Nephron (organoid): Measurements from ENCODE around the gene DGCR6.
"Not testable (repeated sequence)": the region's sequence is repeated elsewhere in the genome, so short reads cannot be mapped to it uniquely, and the experiment has no call there.

ENCODE experiments used
- H3K27ac Mint-ChIP-seq, 3 experiments: 2 replicates each; pipeline ENCODE4 v1.8.0; 2020; ENCODE audit warnings: mixed read lengths in 3 of 3, mild to moderate bottlenecking in 2 of 3, moderate library complexity in 1 of 3
- H3K27me3 Mint-ChIP-seq: 2 replicates; pipeline ENCODE4 v1.8.0; 2021; ENCODE audit warnings: low read depth, mild to moderate bottlenecking, moderate library complexity, mixed read lengths
- H3K36me3 Mint-ChIP-seq: 2 replicates; pipeline ENCODE4 v1.8.0; 2020; ENCODE audit warnings: low read depth, mixed read lengths
- H3K4me1 Mint-ChIP-seq: 2 replicates; pipeline ENCODE4 v1.8.0; 2020; ENCODE audit warnings: mixed read lengths
- H3K4me3 Mint-ChIP-seq, 3 experiments: 2 replicates each; pipeline ENCODE4 v1.8.0; 2020; ENCODE audit warnings: mild to moderate bottlenecking in 3 of 3, mixed read lengths in 3 of 3, moderate library complexity in 2 of 3
- H3K9me3 Mint-ChIP-seq: 2 replicates; pipeline ENCODE4 v1.8.0; 2020; ENCODE audit warnings: mixed read lengths
- CTCF ChIP-seq, 3 experiments: fragments of 200-600 bp; sonication (generic); IDR thresholded peaks; one replicate each; pipeline ENCODE4 v1.5.0; 2021; ENCODE audit warnings: antibody characterized with exemption in 3 of 3; ENCODE audit not compliant: unreplicated experiment in 3 of 3

DGCR6 gene

DNA sequence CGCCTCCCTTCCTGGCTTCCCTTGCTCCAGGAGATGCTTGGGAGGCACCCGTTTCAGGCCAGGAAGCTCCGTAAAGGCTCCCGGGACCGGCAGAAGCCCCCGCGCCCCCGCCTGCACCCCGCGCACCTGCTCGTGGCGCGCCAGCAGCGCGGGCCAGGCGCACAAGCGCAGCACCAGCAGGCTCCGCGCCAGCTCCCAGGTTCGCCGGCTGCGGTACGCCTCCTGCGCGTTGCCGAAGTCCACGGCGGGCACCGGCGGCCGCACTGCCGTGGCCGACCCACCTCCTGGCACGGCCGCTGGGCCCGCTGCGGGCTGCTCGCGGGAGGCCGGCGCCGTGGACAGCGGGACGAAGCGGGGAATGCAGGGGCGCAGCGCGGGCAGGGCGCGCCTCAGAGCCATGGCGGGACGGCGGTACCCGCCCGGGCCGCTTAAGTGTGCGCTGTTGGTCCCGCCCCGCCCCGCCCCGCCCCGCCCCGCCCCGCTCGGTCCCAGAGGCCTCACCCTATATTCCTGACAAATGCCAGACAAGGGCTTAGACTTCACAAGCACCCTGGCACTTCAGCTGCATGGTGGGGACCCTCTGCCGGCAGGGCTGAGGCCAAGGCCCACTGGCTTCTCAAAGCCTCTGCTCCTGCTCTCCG lies 29.9 kb downstream of the DGCR6 start, which contains the start of gene PRODH:
Gene PRODH (minus strand): TSS at position 405 of the 641 bp plus-strand sequence. CDS start 6 bp downstream, at position 399.
- Mint-ChIP-seq H3K27me3 (no peaks in the 10 kb centered on the region), H3K27ac (no peak within 1 kb of the TSS), H3K4me3 (no peak within 1 kb of the TSS), H3K4me1 (no peaks in the 10 kb centered on the region), H3K9me3 (no peaks in the 10 kb centered on the region), H3K36me3 (no peaks in the 10 kb centered on the region)
- no peak for TF ChIP-seq CTCF (IDR thresholded peaks at IDR 0.05; ENCODE audit: unreplicated experiment in 3 of 3)

DNA sequence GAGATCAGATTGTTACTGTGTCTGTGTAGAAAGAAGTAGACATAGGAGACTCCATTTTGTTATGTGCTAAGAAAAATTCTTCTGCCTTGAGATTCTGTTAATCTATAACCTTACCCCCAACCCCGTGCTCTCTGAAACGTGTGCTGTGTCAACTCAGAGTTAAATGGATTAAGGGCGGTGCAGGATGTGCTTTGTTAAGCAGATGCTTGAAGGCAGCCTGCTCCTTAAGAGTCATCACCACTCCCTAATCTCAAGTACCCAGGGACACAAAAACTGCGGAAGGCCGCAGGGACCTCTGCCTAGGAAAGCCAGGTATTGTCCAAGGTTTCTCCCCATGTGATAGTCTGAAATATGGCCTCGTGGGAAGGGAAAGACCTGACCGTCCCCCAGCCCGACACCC lies 32.6 kb downstream of the DGCR6 start:
- H3K36me3 Mint-ChIP-seq, H3K9me3 Mint-ChIP-seq, H3K27me3 Mint-ChIP-seq, H3K4me3 Mint-ChIP-seq, H3K27ac Mint-ChIP-seq, H3K4me1 Mint-ChIP-seq: not testable (repeated sequence)

- H3K9me3 Mint-ChIP-seq, H3K4me1 Mint-ChIP-seq, H3K36me3 Mint-ChIP-seq: not testable (repeated sequence)
- Mint-ChIP-seq H3K27me3 (peaks cover 22% of the 10 kb centered on the region), H3K4me3 (peak overlapping the region in 2 of 3 experiments; percentile 34 to 48), H3K27ac (peak overlapping the region in 1 of 3 experiments; percentile 86)
Measured at GRCh38 chr22:18947105-18947504, 41.0 kb downstream of the DGCR6 start.

GRCh38 chr22:18947905-18948304 lies 41.8 kb downstream of the DGCR6 start:
- no peaks in the 10 kb centered on the region for H3K9me3 Mint-ChIP-seq
- no peak for TF ChIP-seq CTCF (IDR thresholded peaks at IDR 0.05; ENCODE audit: unreplicated experiment in 3 of 3)
- H3K27ac Mint-ChIP-seq: peak overlapping the region in 2 of 3 experiments; percentile 57 to 61

DNA sequence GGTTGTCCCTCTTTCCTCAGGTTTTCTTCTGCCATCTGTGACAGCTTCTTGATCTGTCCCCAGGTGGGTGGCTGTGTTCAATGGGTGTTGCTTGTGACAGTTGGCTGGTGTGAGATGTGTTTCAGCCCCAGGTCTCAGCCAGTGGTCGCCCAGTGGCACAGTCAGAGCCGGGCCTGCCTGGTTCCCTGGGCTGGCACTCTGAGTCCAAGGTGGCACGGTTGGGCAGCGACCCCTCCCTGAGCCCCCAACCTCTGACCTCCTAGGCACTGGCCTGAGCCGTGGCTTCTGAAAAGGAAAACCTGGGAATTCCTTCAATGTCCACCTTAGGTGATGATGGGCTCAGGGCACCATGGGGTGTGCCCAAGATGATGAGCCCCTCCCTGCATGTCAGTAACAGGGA lies 44.0 kb downstream of the DGCR6 start:
- no peak for TF ChIP-seq CTCF (IDR thresholded peaks at IDR 0.05; ENCODE audit: unreplicated experiment in 3 of 3)
- Mint-ChIP-seq H3K9me3 (no peaks in the 10 kb centered on the region), H3K36me3 (no peaks in the 10 kb centered on the region), H3K4me1 (no peaks in the 10 kb centered on the region), H3K4me3 (no peak overlapping the region), H3K27ac (no peak overlapping the region), H3K27me3 (peaks cover 26% of the 10 kb centered on the region)

More at GRCh38 chr22:18947905-18948304, 41.8 kb downstream of the DGCR6 start:
- H3K36me3 Mint-ChIP-seq: no peaks in the 10 kb centered on the region
- no peaks in the 10 kb centered on the region for H3K4me1 Mint-ChIP-seq
- H3K27me3 Mint-ChIP-seq: peaks cover 26% of the 10 kb centered on the region
- no peak overlapping the region for H3K4me3 Mint-ChIP-seq

- Mint-ChIP-seq H3K36me3 (no peaks in the 10 kb centered on the region), H3K4me3 (no peak overlapping the region), H3K27ac (no peak overlapping the region), H3K27me3 (peaks cover 26% of the 10 kb centered on the region), H3K4me1 (no peaks in the 10 kb centered on the region), H3K9me3 (no peaks in the 10 kb centered on the region)
- TF ChIP-seq CTCF (IDR thresholded peaks at IDR 0.05; ENCODE audit: unreplicated experiment in 3 of 3): no peak
Measured at GRCh38 chr22:18952022-18952421, 45.9 kb downstream of the DGCR6 start.

GRCh38 chr22:18953128-18953527 lies 47.0 kb downstream of the DGCR6 start:
- not testable (repeated sequence) for H3K27ac Mint-ChIP-seq, H3K4me1 Mint-ChIP-seq, H3K9me3 Mint-ChIP-seq, H3K36me3 Mint-ChIP-seq, H3K4me3 Mint-ChIP-seq
- peaks cover 19% of the 10 kb centered on the region for H3K27me3 Mint-ChIP-seq
